Calu3 (cell line): ENCODE data around the gene AGPAT3. TPM values are rescaled to one million over a fixed set of nuclear protein-coding genes. Genes with fewer than 3 reads are reported as not detected.

Source experiments
- Bru-seq: library from RNA; stranded (reverse); fragments of 400-500 nt; gene quantifications from one replicate; lab custom pipeline; 2021; lab: Mats Ljungman, UMichigan
- BruChase-seq, 2 experiments: library from RNA; stranded (reverse); fragments of 400-500 nt; gene quantifications; one replicate each; lab custom pipeline; 2021; lab: Mats Ljungman, UMichigan
- BruUV-seq: library from RNA; stranded (reverse); fragments of 400-500 nt; replicated peaks from 2 replicates; lab custom pipeline; 2021; lab: Mats Ljungman, UMichigan
- CTCF ChIA-PET: fragments of 300-600 bp; sonication (Branson Sonifier 250); formaldehyde crosslinking; loops from one replicate; lab custom pipeline; 2022; ENCODE audit warnings: antibody characterized with exemption; lab: Charles Lee
- DNase-seq: peaks from one replicate; pipeline ENCODE4 v3.0.0; 2022
- H3K27ac Mint-ChIP-seq: one replicate; pipeline ENCODE4 v1.8.0; 2022; ENCODE audit warnings: mixed read lengths; ENCODE audit not compliant: unreplicated experiment
- H3K27me3 Mint-ChIP-seq: one replicate; pipeline ENCODE4 v1.8.0; 2022; ENCODE audit warnings: mixed read lengths; ENCODE audit not compliant: unreplicated experiment
- H3K36me3 Mint-ChIP-seq: one replicate; pipeline ENCODE4 v1.8.0; 2022; ENCODE audit warnings: mild to moderate bottlenecking, moderate library complexity, mixed read lengths; ENCODE audit not compliant: insufficient read depth, unreplicated experiment
- H3K4me1 Mint-ChIP-seq: one replicate; pipeline ENCODE4 v1.8.0; 2022; ENCODE audit warnings: mild to moderate bottlenecking, low read depth, mixed read lengths; ENCODE audit not compliant: unreplicated experiment
- H3K4me3 Mint-ChIP-seq: one replicate; pipeline ENCODE4 v1.8.0; 2022; ENCODE audit warnings: mild to moderate bottlenecking, low read depth, moderate library complexity, mixed read lengths; ENCODE audit not compliant: unreplicated experiment
- H3K9me3 Mint-ChIP-seq: one replicate; pipeline ENCODE4 v1.8.0; 2022; ENCODE audit warnings: low read depth, mixed read lengths; ENCODE audit not compliant: unreplicated experiment
- intact Hi-C: fragments of 100-400 bp; cut with micrococcal nuclease; formaldehyde crosslinking; loops from one replicate; pipeline ENCODE4 v1.10.0; 2022; ENCODE audit not compliant: unreplicated experiment
- long read RNA-seq: library from polyadenylated mRNA; stranded (forward); transcript quantifications from one replicate; pipeline ENCODE4 v2.0.0, GENCODE V29; 2022
- total RNA-seq: library from RNA; stranded (reverse); gene quantifications from 2 replicates; pipeline ENCODE4 v1.2.3, GENCODE V29; 2022
- TF ChIP-seq, protein P1 (sequence below): fragments of 200-600 bp; IDR thresholded peaks from one replicate; pipeline ENCODE4 v1.8.0; 2022; ENCODE audit warnings: antibody characterized with exemption; ENCODE audit not compliant: unreplicated experiment

The AGPAT3 gene, protein sequence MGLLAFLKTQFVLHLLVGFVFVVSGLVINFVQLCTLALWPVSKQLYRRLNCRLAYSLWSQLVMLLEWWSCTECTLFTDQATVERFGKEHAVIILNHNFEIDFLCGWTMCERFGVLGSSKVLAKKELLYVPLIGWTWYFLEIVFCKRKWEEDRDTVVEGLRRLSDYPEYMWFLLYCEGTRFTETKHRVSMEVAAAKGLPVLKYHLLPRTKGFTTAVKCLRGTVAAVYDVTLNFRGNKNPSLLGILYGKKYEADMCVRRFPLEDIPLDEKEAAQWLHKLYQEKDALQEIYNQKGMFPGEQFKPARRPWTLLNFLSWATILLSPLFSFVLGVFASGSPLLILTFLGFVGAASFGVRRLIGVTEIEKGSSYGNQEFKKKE
- 61.2 and 64.1 TPM in 2 replicates for total RNA-seq
- percentile 64 among the genes with signal in this experiment for Bru-seq, nascent RNA
- BruChase-seq, experiment 1, labeled RNA remaining after a 6-hour chase, result percentile 77 among the genes with signal in this experiment
- percentile 75 among the genes with signal in this experiment for BruChase-seq, experiment 2, labeled RNA remaining after a 2-hour chase
- long read RNA-seq, full-length matches to known transcripts, result 8 of 34 reads
- long read RNA-seq, partial matches to known transcripts, result 3 of 34 reads
- long read RNA-seq, other reads (novel, unspliced or antisense), result 23 of 34 reads

DNA sequence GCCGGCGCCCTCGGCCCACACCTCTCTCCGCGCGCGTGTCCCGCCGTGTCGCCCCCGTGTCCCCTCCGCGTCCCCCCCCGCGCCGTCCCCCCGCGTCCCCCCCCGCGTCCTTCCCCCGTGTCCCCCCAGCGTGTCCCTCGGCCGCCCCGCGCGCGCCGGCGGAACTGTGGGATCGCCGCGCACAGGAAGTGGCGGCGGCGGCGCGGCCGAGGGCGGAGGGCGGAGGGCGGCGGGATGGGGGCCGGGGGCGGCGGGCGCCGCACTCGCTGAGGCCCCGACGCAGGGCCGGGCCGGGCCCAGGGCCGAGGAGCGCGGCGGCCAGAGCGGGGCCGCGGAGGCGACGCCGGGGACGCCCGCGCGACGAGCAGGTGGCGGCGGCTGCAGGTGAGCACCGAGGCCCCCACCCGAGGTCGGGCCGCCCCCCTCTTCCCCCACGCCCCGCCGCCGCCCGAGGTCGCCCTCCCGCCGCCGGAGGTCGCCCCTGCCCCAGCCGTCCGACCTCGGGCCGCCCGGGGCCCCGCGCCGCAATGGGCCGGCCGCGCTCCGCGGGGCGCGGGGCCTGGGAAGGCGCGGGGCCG lies at the start of gene AGPAT3:
Gene AGPAT3, plus strand, starts transcription at position 262 of the 578 bp plus-strand sequence. CDS start 94,459 bp downstream, outside the sequence.
- Mint-ChIP-seq H3K27ac (peak within 1 kb of the TSS; percentile 85), H3K4me3 (peak within 1 kb of the TSS; percentile 71), H3K9me3 (no peaks in the 10 kb centered on the region), H3K36me3 (peaks cover 23% of the 10 kb centered on the region), H3K27me3 (no peaks in the 10 kb centered on the region), H3K4me1 (peaks cover 27% of the 10 kb centered on the region)
- intact Hi-C loops, result no loop called here
- no TSS peak for BruUV-seq
- DNase-seq, result no peak
- TF ChIP-seq, protein P1, sequence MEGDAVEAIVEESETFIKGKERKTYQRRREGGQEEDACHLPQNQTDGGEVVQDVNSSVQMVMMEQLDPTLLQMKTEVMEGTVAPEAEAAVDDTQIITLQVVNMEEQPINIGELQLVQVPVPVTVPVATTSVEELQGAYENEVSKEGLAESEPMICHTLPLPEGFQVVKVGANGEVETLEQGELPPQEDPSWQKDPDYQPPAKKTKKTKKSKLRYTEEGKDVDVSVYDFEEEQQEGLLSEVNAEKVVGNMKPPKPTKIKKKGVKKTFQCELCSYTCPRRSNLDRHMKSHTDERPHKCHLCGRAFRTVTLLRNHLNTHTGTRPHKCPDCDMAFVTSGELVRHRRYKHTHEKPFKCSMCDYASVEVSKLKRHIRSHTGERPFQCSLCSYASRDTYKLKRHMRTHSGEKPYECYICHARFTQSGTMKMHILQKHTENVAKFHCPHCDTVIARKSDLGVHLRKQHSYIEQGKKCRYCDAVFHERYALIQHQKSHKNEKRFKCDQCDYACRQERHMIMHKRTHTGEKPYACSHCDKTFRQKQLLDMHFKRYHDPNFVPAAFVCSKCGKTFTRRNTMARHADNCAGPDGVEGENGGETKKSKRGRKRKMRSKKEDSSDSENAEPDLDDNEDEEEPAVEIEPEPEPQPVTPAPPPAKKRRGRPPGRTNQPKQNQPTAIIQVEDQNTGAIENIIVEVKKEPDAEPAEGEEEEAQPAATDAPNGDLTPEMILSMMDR, result no peak
- CTCF ChIA-PET, result no interaction called here

DNA sequence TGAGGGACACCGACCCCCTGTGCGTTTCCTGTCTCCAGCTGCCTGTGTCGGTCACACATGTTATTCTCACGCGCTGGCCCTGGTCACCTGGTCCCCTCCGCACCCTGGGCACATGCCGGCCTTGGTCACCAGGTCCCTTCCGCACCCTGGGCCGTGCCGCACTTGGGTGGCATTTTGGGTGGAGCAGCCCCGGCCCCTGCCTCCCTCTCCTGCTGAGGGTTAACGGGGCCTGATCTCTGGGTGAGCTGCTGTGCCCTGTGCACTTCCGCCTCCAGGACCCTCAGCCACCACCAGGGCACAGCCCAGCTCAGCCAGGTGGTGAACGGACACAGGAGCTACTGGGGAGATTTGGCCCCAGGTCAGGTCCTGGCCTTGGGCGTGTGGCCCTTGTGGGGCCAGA lies 49.0 kb upstream of the AGPAT3 start:
- intact Hi-C loops, result no loop called here
- no TSS peak for BruUV-seq
- H3K36me3 Mint-ChIP-seq, result peaks cover 6% of the 10 kb centered on the region
- CTCF ChIA-PET, result no interaction called here
- no peak overlapping the region for H3K4me3 Mint-ChIP-seq
- H3K27me3 Mint-ChIP-seq, result no peaks in the 10 kb centered on the region
- H3K27ac Mint-ChIP-seq, result no peak overlapping the region
- H3K4me1 Mint-ChIP-seq, result peaks cover 8% of the 10 kb centered on the region
- TF ChIP-seq, protein P1, result no peak
- DNase-seq, result no peak
- no peaks in the 10 kb centered on the region for H3K9me3 Mint-ChIP-seq

DNA sequence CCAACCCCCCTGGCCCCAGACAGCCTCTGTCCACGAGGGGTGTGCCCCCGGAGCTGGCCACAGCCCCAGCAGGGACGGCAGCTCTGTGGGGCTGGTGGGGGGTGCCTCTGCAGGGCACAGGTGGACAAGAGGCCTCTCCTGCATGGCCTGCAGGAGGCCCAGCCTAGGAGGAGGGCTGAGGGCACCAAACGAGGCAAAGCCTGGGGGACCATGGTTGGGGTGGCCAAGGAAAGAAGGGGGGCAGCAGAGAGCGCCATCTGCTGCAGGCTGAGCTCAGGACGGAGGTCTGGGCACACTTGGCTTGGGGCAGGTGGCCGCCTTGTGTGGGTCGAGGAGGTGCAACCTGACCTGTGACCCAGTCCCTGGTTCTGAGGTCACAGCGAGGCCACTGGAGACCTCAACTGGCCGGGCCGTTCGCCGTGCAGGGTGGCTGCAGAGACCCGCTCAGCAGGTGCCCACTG lies 48.4 kb upstream of the AGPAT3 start:
- DNase-seq, result no peak
- CTCF ChIA-PET, result interaction anchor here (0.6 kb wide), 1 partner anchor 46 kb away, joined by 3 read pairs; no protein-coding TSS in a partner anchor
- TF ChIP-seq, protein P1, result no peak
- no peaks in the 10 kb centered on the region for H3K27me3 Mint-ChIP-seq
- H3K4me3 Mint-ChIP-seq, result no peak overlapping the region
- intact Hi-C loops, result no loop called here
- no peak overlapping the region for H3K27ac Mint-ChIP-seq
- H3K4me1 Mint-ChIP-seq, result peaks cover 8% of the 10 kb centered on the region
- BruUV-seq, result no TSS peak
- H3K36me3 Mint-ChIP-seq, result peaks cover 6% of the 10 kb centered on the region
- no peaks in the 10 kb centered on the region for H3K9me3 Mint-ChIP-seq
